Neural crest cell (in vitro differentiated cells): Measurements from ENCODE around the gene FUZ. TPM values are rescaled to one million over a fixed set of nuclear protein-coding genes. Genes with fewer than 3 reads are reported as not detected.

Experiments used
- DNase-seq: peaks from one replicate; pipeline ENCODE4 v3.0.0; 2021; ENCODE audit warnings: low read depth, mixed read lengths, low spot score
- H3K27ac Mint-ChIP-seq: one replicate; pipeline ENCODE4 v1.8.0; 2021; ENCODE audit warnings: mild to moderate bottlenecking, mixed read lengths; ENCODE audit not compliant: unreplicated experiment
- H3K27me3 Mint-ChIP-seq: 2 replicates; pipeline ENCODE4 v1.8.0; 2021; ENCODE audit warnings: low read depth, mild to moderate bottlenecking, mixed read lengths
- H3K36me3 Mint-ChIP-seq: 2 replicates; pipeline ENCODE4 v1.8.0; 2021; ENCODE audit warnings: low read depth, mild to moderate bottlenecking, mixed read lengths
- H3K4me1 Mint-ChIP-seq: 2 replicates; pipeline ENCODE4 v1.8.0; 2021; ENCODE audit warnings: mixed read lengths
- H3K4me3 Mint-ChIP-seq: one replicate; pipeline ENCODE4 v1.8.0; 2021; ENCODE audit warnings: mild to moderate bottlenecking, mixed read lengths
- H3K9me3 Mint-ChIP-seq: 2 replicates; pipeline ENCODE4 v1.8.0; 2021; ENCODE audit warnings: mixed read lengths
- total RNA-seq: library from RNA; stranded (reverse); gene quantifications from 2 replicates; pipeline ENCODE4 v1.2.1, GENCODE V29; 2021
- TF ChIP-seq, protein P1 (sequence below): fragments of 200-600 bp; sonication (generic); conservative IDR thresholded peaks from 2 replicates; pipeline ENCODE4 v1.5.0; 2021; ENCODE audit warnings: antibody characterized with exemption, mild to moderate bottlenecking

FUZ gene
- total RNA-seq, 1 donor from 2014 or later, result 38.0 TPM

DNA sequence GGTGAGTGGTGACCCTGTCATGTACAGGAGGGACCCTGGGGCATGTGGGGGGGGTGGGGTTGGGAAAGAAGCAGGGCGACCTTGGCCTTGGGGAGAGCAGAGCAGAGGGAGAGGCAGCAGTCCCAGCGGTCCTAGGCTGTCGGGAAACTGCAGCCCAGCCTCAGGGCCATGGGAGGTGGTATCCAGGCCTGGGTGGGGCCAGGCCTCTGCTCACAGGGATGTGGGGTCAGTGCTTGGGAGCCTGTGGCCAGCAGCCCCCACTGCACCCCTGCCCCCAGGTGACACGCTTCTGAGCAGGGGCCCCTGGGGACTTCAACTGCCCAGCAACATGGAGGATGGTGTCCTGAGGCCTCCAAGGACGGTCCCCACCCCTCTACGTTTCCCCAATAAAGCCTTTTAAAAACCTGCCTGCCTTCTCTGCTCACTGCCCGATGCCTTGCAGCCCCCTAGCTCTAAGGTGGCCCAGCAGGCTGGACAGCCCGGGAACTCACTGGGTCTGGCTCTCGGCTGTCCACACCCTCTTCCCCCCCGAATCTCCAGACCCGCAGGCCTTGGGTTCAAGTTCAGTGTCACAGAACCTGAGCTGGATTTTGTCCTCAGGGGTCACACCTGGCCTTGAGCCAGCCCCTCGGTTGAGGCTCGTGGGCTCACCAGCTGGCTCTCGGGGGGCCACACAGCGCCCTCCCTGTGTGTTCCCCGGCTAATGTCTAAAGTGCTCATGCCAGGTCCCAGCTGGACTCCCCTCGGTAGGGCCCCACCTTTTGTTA lies 47.4 kb upstream of the FUZ start:
- TF ChIP-seq, protein P1, sequence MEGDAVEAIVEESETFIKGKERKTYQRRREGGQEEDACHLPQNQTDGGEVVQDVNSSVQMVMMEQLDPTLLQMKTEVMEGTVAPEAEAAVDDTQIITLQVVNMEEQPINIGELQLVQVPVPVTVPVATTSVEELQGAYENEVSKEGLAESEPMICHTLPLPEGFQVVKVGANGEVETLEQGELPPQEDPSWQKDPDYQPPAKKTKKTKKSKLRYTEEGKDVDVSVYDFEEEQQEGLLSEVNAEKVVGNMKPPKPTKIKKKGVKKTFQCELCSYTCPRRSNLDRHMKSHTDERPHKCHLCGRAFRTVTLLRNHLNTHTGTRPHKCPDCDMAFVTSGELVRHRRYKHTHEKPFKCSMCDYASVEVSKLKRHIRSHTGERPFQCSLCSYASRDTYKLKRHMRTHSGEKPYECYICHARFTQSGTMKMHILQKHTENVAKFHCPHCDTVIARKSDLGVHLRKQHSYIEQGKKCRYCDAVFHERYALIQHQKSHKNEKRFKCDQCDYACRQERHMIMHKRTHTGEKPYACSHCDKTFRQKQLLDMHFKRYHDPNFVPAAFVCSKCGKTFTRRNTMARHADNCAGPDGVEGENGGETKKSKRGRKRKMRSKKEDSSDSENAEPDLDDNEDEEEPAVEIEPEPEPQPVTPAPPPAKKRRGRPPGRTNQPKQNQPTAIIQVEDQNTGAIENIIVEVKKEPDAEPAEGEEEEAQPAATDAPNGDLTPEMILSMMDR, result no peak
- Mint-ChIP-seq H3K36me3 (peaks cover 18% of the 10 kb centered on the region), H3K27ac (peak overlapping the region; percentile 71), H3K4me1 (peaks cover 22% of the 10 kb centered on the region), H3K9me3 (no peaks in the 10 kb centered on the region), H3K4me3 (peak overlapping the region; percentile 81), H3K27me3 (peaks cover 29% of the 10 kb centered on the region)
- no peak for DNase-seq

DNA sequence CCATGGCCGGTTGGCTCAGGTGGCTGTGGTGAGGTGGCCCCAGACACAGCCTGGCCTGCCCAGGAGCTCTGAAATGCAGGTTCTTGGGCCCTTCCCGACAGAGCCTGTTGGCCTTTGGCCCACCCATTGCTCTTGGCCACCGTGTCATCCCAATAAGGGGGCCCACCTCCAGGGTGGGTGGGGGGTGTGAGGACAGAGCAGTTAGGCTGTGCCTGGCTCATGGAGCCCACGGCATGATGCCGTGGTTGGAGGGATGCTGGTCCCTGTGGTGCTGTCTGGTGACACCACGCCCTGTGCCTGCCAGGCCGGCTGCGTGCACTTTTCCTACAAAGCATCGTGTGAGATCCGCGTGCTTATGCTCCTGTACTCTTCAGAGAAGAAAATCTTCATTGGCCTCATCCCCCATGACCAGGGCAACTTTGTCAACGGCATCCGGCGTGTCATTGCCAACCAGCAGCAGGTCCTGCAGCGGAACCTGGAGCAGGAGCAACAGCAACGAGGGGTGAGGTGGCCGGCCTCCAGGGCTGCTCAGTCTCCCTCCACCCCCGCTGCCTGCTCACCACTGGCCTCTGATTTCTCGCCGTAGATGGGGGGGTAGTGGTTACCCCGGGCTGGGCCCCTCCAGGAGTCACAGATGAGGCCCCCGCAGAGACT lies 46.7 kb upstream of the FUZ start:
- peaks cover 15% of the 10 kb centered on the region for H3K4me1 Mint-ChIP-seq
- H3K4me3 Mint-ChIP-seq, result peak overlapping the region; percentile 69
- DNase-seq, result no peak
- H3K27ac Mint-ChIP-seq, result no peak overlapping the region
- peaks cover 13% of the 10 kb centered on the region for H3K36me3 Mint-ChIP-seq
- TF ChIP-seq, protein P1, result no peak
- H3K9me3 Mint-ChIP-seq, result no peaks in the 10 kb centered on the region
- peaks cover 25% of the 10 kb centered on the region for H3K27me3 Mint-ChIP-seq

DNA sequence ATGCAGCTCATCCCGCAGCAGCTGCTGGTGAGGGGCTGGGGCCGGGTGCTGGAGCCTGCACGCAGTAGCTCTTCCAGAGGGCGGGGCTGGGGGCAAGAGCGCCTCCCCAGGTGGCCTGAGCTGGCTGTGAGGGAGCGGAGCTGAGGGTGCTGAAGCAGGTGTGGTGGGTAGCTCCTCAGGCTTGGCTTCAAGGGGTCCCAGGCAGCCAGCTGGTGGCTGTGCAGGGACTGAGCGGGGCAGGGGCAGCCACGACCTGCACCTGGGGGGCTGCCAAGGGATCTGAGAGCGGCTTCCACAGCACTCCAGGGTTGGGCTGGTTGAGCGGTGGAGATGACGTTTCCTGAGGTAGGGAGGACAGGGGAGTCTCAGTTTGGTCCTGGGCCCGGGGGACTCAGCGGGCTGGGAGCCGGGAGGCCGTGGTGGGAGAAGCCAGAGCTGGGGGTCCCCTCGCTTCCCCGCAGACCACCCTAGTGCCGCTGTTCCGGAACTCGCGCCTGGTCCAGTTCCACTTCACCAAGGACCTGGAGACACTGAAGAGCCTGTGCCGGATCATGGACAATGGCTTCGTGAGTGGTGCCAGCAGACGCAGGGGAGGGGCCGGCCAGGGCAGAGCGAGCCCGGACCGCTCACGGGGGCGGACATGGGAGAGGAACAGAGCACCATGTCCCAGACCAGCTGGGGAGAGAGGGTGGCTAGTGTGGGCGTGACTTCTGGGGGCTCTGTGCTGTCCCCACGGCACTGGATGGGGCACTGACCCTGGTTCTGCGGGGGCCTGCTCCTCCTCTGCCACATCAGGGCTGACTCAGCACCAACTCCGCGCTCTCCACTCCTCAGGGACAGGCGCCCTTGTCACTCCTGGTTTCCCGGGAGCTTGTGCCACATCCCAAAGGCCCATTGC lies 45.2 kb upstream of the FUZ start:
- TF ChIP-seq, protein P1, result no peak
- peak overlapping the region; percentile 69 for H3K4me3 Mint-ChIP-seq
- peaks cover 13% of the 10 kb centered on the region for H3K4me1 Mint-ChIP-seq
- no peak for DNase-seq
- H3K27me3 Mint-ChIP-seq, result peaks cover 25% of the 10 kb centered on the region
- H3K27ac Mint-ChIP-seq, result no peak overlapping the region
- peaks cover 6% of the 10 kb centered on the region for H3K36me3 Mint-ChIP-seq
- no peaks in the 10 kb centered on the region for H3K9me3 Mint-ChIP-seq

DNA sequence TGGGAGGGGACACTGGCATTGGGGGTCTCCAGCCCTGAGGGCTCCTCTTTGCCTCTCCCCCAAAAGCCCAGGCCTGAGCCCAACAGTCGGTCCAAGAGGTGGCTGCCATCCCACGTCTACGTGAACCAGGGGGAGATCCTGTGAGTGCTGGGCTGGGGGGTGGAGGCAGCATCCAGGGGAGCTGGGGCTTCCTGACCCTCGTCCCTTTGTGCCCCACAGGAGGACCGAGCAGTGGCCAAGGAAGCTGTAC lies 44.7 kb upstream of the FUZ start:
- peaks cover 24% of the 10 kb centered on the region for H3K27me3 Mint-ChIP-seq
- no peak overlapping the region for H3K27ac Mint-ChIP-seq
- peaks cover 15% of the 10 kb centered on the region for H3K4me1 Mint-ChIP-seq
- peaks cover 3% of the 10 kb centered on the region for H3K36me3 Mint-ChIP-seq
- TF ChIP-seq, protein P1, result no peak
- no peaks in the 10 kb centered on the region for H3K9me3 Mint-ChIP-seq
- no peak for DNase-seq
- H3K4me3 Mint-ChIP-seq, result peak overlapping the region; percentile 47

DNA sequence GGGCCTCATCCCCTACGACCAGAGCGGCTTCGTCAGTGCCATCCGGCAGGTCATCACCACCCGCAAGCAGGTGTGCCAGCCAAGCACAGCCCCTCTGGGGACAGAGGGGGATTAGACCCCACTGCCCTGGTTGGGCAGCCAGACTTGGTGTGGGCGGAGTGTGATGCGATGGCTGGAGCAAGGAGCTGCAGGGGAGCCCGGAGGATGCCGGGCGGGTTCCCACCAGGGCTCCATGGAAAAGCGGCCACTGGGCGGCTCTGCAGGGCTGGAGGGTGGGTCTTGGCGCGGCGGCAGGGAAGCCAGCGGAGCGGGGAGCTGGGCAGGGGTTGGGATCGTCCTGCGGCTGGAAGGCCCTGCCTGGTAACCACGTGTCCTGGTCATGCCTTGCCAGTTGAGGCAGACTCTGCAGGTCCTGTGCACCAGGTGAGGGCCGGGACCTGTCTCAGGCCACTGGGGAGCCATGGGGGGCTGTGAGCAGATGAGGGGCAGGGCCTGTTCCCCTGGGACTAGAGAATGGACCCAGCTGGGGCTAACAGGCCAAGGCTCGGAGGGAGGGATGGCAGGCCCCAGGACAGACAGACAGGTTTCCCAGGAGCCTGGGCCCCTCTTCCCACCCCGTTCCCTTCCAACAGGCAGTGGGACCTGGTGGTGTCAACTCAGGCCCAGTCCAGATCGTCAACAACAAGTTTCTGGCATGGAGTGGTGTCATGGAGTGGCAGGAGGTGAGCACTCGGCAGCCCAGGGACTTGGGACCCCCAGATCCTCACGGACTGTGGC lies 44.2 kb upstream of the FUZ start:
- Mint-ChIP-seq H3K4me3 (peak overlapping the region; percentile 59), H3K4me1 (peaks cover 20% of the 10 kb centered on the region), H3K27me3 (peaks cover 29% of the 10 kb centered on the region), H3K36me3 (peaks cover 9% of the 10 kb centered on the region), H3K9me3 (no peaks in the 10 kb centered on the region), H3K27ac (no peak overlapping the region)
- DNase-seq, result no peak
- TF ChIP-seq, protein P1, result no peak
